ENCODE measurements around the gene TRIM28.

The TRIM28 gene

GRCh38 chr19:58560007-58560887 is 16.4 kb downstream of the TRIM28 start:
- Mint-ChIP-seq H3K27me3 (no peaks in the 10 kb centered on the region), H3K36me3 (peaks cover 23% of the 10 kb centered on the region), H3K4me1 (peaks cover 79% of the 10 kb centered on the region), H3K27ac (peak overlapping the region; percentile 100), H3K4me3 (peak overlapping the region; percentile 89), H3K9me3 (no peaks in the 10 kb centered on the region)
- no peak for ATAC-seq

GRCh38 chr19:58560921-58561320 is 17.1 kb downstream of the TRIM28 start:
- no peak for ATAC-seq
- H3K4me1 Mint-ChIP-seq, result peaks cover 76% of the 10 kb centered on the region
- H3K36me3 Mint-ChIP-seq, result peaks cover 23% of the 10 kb centered on the region
- no peak overlapping the region for H3K4me3 Mint-ChIP-seq
- H3K27ac Mint-ChIP-seq, result no peak overlapping the region
- no peaks in the 10 kb centered on the region for H3K9me3 Mint-ChIP-seq
- H3K27me3 Mint-ChIP-seq, result no peaks in the 10 kb centered on the region

DNA sequence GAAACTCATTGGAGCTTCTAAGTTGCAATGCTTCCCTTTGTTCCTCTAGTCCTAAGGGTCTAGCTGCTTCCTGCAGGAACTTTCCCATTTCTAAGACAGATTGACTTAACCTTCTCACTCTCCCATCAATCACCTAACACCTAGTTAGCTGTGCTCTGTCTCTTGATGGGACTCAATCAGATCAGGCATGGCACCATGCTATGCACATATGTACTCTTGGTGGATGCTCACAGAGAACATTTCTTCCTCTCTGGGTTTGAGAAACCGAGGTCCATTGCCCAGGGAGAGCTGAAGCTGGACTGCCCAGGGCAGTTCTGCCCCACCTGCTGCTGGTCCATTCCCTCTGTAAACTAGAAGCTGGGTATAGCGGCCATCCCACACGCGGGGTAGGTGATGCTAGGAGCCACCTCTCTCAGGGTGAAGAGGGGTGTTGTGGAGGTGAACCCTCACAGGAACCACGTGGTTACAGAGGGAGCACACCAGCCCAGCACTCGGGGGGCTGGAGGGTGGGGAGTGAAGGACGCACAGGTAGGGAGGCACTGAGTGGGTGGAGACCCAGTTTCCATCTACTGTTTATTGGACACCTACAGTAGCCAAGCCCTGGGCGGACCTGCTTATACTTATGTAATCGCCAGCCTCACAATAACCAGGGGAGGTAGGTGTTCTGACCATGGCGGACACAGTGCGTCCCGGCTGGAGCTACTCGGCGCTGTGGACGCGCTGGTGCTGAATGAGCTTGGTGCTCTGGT is 17.7 kb downstream of the TRIM28 start:
- Mint-ChIP-seq H3K27me3 (no peaks in the 10 kb centered on the region), H3K9me3 (no peaks in the 10 kb centered on the region), H3K4me3 (peak overlapping the region; percentile 88), H3K27ac (peak overlapping the region; percentile 55), H3K36me3 (peaks cover 21% of the 10 kb centered on the region), H3K4me1 (peaks cover 76% of the 10 kb centered on the region)
- no peak for ATAC-seq

DNA sequence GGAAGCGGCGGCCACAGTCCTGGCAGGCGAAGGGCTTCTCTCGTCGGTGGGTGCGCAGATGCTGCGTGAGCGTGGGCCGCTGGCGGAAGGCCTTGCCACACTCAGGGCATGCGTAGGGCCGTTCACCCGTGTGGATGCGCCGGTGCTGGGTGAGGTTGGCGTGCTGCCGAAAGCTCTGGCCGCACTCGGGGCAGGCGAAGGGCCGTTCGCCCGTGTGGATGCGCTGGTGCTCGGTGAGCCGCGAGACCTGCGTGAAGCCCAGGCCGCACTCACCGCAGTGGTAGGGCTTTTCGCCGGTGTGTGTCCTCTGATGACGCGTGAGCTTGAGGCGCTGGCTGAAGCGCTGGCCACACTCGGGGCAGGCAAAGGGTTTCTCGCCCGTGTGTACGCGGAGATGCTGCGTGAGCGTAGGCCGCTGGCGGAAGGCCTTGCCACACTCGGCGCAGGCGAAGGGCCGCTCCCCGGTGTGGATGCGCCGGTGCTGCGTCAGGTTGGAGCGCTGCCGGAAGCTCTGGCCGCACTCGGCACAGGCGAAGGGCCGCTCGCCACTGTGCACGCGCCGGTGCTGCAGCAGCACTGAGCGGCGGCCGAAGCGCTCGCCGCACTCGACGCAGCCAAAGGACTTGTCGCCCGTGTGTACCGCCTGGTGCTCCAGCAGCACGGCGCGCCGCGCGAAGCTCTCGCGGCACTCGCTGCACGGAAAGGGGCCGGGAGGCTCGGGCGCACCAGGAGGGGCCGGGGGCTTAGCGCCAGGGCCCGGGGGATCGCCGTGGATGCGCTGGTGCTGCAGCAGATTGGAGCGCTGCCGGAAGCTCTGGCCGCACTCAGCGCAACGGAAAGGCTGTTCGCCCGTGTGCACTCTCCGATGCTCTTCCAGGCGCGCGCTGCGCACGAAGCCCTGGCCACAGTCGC is 18.5 kb downstream of the TRIM28 start:
- Mint-ChIP-seq H3K9me3 (no peaks in the 10 kb centered on the region), H3K4me1 (peaks cover 69% of the 10 kb centered on the region), H3K36me3 (peaks cover 16% of the 10 kb centered on the region), H3K4me3 (peak overlapping the region; percentile 88), H3K27me3 (no peaks in the 10 kb centered on the region), H3K27ac (peak overlapping the region; percentile 55)
- no peak for ATAC-seq

GRCh38 chr19:58563034-58563573 is 19.2 kb downstream of the TRIM28 start:
- H3K27ac Mint-ChIP-seq, result peak overlapping the region; percentile 55
- H3K27me3 Mint-ChIP-seq, result no peaks in the 10 kb centered on the region
- ATAC-seq, result no peak
- peaks cover 16% of the 10 kb centered on the region for H3K36me3 Mint-ChIP-seq
- H3K4me3 Mint-ChIP-seq, result peak overlapping the region; percentile 88
- H3K9me3 Mint-ChIP-seq, result no peaks in the 10 kb centered on the region
- peaks cover 61% of the 10 kb centered on the region for H3K4me1 Mint-ChIP-seq

GRCh38 chr19:58563823-58564222 is 20.0 kb downstream of the TRIM28 start:
- no peak for ATAC-seq
- Mint-ChIP-seq H3K9me3 (no peaks in the 10 kb centered on the region), H3K27ac (peak overlapping the region; percentile 55), H3K27me3 (no peaks in the 10 kb centered on the region), H3K4me1 (peaks cover 66% of the 10 kb centered on the region), H3K36me3 (peaks cover 21% of the 10 kb centered on the region), H3K4me3 (peak overlapping the region; percentile 88)

GRCh38 chr19:58566989-58567388 is 23.1 kb downstream of the TRIM28 start:
- H3K36me3 Mint-ChIP-seq, result peaks cover 33% of the 10 kb centered on the region
- H3K27me3 Mint-ChIP-seq, result no peaks in the 10 kb centered on the region

GRCh38 chr19:58568453-58569130 is 24.7 kb downstream of the TRIM28 start:
- no peak for ATAC-seq
- Mint-ChIP-seq H3K4me1 (peaks cover 43% of the 10 kb centered on the region), H3K4me3 (no peak overlapping the region), H3K27me3 (no peaks in the 10 kb centered on the region), H3K36me3 (peaks cover 37% of the 10 kb centered on the region), H3K9me3 (peaks cover 3% of the 10 kb centered on the region), H3K27ac (peak overlapping the region; percentile 42)

More at GRCh38 chr19:58566989-58567388, 23.1 kb downstream of the TRIM28 start:
- Mint-ChIP-seq H3K4me1 (peaks cover 50% of the 10 kb centered on the region), H3K4me3 (no peak overlapping the region), H3K27ac (no peak overlapping the region), H3K9me3 (peaks cover under 1% of the 10 kb centered on the region)
- no peak for ATAC-seq

DNA sequence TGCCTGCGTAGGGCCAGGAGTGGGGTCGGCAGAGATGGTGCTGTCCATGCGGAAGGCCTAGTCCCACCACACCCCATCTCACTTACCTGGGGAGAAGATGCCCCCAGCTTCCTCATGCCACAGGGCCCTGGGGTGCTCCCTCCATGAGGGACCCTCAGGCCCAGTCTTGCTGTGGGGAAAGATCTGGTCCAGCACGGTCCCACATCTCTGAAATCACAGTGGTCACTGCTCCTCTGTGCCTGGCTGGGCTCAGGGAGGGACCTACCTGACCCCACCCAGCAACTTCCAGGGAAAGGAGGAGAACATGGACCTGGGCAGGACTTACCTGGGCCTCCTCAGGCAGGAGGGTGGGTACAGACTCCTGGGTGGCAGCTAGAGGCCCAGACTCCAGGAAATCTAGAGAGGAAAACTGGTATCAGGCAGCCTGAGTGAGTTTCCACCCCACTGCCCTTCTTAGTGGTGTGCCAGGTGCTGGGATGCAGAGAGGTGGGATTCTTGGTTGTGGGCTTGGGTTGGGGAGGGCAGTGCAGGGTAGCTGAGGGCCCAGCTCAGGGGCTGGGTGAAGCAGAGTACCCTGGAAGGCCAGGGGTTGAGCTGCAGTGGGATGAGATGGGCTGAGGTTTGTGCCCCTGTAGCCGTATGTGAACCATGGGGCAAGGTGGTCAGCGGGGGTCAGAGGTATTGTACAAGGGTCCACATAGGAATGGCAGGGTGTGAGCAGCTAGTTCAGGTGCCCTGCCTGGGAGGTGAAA is 25.5 kb downstream of the TRIM28 start:
- H3K9me3 Mint-ChIP-seq, result peaks cover 3% of the 10 kb centered on the region
- H3K4me1 Mint-ChIP-seq, result peaks cover 43% of the 10 kb centered on the region
- peaks cover 37% of the 10 kb centered on the region for H3K36me3 Mint-ChIP-seq
- H3K4me3 Mint-ChIP-seq, result no peak overlapping the region
- no peaks in the 10 kb centered on the region for H3K27me3 Mint-ChIP-seq
- no peak for ATAC-seq
- peak overlapping the region; percentile 47 for H3K27ac Mint-ChIP-seq

GRCh38 chr19:58569943-58570670 is 26.2 kb downstream of the TRIM28 start:
- Mint-ChIP-seq H3K36me3 (peaks cover 37% of the 10 kb centered on the region), H3K27me3 (no peaks in the 10 kb centered on the region), H3K9me3 (peaks cover 3% of the 10 kb centered on the region), H3K4me1 (peaks cover 43% of the 10 kb centered on the region), H3K27ac (no peak overlapping the region), H3K4me3 (no peak overlapping the region)
- ATAC-seq, result no peak

GRCh38 chr19:58570770-58571574 is 27.1 kb downstream of the TRIM28 start:
- ATAC-seq, result no peak

DNA sequence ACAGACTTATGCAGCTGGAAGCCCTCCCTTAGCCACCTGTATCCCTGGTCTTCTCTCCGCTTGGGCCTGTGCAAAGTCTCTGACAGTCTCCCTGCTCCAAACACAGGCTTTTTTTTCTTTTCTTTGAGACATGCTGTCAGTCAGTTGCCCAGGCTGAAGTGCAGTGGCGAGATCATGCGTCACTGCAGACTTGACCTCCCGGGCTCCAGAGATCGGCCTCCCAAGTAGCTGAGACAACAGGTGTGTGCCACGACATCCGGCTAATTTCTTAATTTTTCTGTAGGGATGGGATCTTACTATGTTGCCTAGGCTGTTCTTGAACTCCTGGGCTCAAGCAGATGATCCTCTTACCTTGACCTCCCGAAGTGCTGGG is 27.7 kb downstream of the TRIM28 start:
- Mint-ChIP-seq H3K36me3 (peaks cover 33% of the 10 kb centered on the region), H3K9me3 (peaks cover 3% of the 10 kb centered on the region), H3K4me1 (peaks cover 47% of the 10 kb centered on the region), H3K27me3 (no peaks in the 10 kb centered on the region), H3K4me3 (peak overlapping the region; percentile 91), H3K27ac (no peak overlapping the region)
- ATAC-seq, result no peak

More at GRCh38 chr19:58570770-58571574, 27.1 kb downstream of the TRIM28 start:
- no peak overlapping the region for H3K27ac Mint-ChIP-seq
- H3K9me3 Mint-ChIP-seq, result peaks cover 3% of the 10 kb centered on the region
- H3K36me3 Mint-ChIP-seq, result peaks cover 37% of the 10 kb centered on the region
- no peak overlapping the region for H3K4me3 Mint-ChIP-seq
- no peaks in the 10 kb centered on the region for H3K27me3 Mint-ChIP-seq
- H3K4me1 Mint-ChIP-seq, result peaks cover 47% of the 10 kb centered on the region
